Stimulated activated naive CD4-positive, alpha-beta T cell (primary cell): Measurements from ENCODE around the gene IRGC.
"Not testable (repeated sequence)": the region's sequence is repeated elsewhere in the genome, so short reads cannot be mapped to it uniquely, and the experiment has no call there.

Source experiments
- DNase-seq, 6 experiments: peaks; one replicate each; lab custom pipeline; 2025; lab: John Stamatoyannopoulos, UW

Gene IRGC

DNA sequence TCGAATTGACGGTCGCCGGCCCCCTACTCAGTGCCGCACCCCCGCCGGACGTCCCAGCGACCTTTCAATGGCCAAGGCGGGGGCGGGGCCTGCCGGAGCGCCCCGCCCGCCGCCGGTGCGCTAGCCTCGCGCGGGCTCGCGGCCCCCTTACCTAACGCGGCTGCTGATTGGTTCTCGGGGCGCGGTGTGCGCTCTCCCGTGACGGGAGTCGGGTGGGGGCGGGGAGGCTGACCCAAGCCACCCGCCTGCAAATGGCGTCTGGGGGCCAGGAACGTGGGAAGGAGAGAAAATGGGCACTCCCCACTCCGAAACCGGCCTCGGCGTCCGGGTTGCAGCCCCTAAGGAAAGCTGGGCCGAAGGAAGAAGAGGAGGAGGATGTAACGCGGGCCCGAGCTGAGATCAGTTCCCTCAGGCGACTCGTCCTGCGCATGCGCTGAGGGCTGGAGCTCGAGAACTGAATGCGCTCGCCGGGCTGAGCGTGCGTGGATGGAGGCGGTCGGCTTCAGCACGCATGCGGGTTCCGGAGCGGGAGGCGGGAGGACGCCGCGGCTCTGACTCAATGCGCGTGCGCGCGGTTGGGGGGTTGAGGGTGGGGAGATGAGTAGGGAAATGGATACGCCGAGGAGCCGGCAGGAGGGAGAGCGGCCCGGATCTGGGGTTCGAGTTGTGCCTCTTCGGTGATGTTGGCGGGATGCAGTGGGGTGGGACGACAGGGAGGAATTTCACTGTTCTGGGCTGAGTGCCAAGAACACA, 38.8 kb downstream of the IRGC start, which contains the start of gene SMG9:
Gene SMG9, minus strand, starts transcription at position 460 of the 753 bp plus-strand sequence. CDS start 4,221 bp downstream, outside the sequence.
- peak; percentile 95 to 99 (median 98) for DNase-seq

DNA sequence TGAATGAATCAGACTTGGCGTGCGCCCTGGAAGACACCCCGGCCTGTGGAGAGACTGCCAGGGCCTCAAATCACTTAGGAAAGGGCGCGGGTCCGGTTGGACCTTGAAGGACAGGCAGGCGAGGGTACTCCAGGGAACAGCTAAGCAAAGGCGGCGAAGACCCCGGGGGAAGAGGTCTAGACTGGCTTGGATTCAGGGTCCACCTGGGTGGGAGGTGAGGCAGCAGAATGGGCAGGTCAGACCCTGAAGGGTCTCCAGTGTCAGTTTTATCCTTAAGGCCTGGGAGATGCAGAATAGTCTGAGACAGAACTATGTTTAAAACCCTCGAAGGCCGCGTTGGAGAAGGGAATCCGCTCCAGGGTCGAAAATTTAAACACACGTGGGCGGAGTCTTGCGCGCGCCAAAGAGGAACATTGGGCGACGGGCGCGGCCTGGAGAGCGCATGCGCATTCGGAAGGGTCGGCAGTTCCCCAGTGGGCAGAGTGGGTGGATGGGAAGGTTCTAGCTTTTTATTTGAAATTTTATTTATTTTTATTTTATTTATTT, 39.5 kb downstream of the IRGC start:
- peak; percentile 46 to 83 (median 68) for DNase-seq

- no peak for DNase-seq
Measured at GRCh38 chr19:43759515-43759914, 43.6 kb downstream of the IRGC start.

GRCh38 chr19:43760941-43761340, 45.1 kb downstream of the IRGC start:
- DNase-seq: no peak

- no peak for DNase-seq
Measured at GRCh38 chr19:43762814-43763213, 46.9 kb downstream of the IRGC start.

GRCh38 chr19:43763473-43763939, 47.6 kb downstream of the IRGC start:
- no peak for DNase-seq

DNA sequence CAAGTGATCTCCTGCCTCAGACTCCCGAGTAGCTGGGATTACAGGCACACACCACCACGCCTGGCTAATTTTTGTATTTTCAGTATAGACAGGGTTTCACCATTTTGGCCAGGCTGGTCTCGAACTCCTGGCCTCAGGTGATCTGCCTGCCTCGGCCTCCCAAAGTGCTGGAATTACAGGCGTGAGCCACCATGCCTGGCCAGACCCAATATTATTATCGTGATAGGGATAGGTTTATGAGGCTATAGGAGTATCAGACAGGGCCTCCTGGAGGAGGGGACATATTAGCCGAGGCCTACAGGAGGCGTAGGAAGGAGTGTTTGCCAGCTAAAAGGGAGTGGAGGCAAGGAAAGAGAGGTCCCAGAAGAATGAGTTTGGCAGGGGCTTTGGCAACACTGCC, 48.8 kb downstream of the IRGC start:
- not testable (repeated sequence) for DNase-seq

GRCh38 chr19:43765109-43765876, 49.4 kb downstream of the IRGC start:
- DNase-seq: peak in 4 of 6 experiments; percentile 19 to 45 (median 32)

DNA sequence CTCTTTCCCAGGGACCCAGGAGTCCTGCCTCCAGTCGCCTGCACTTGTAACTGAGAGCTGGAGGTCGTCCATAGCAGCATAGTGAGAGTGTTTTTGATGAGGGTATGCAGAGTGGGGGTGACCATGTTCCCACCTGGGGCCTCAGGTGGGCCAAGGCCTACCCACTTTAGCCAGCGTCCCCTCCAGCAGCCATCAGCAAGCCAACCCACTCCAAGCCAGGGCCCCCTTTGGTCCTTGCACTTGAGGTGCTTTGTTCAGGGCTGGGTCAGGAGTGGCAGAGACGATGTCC, 50.8 kb downstream of the IRGC start:
- no peak for DNase-seq

GRCh38 chr19:43767316-43767715, 51.4 kb downstream of the IRGC start:
- DNase-seq: no peak

DNA sequence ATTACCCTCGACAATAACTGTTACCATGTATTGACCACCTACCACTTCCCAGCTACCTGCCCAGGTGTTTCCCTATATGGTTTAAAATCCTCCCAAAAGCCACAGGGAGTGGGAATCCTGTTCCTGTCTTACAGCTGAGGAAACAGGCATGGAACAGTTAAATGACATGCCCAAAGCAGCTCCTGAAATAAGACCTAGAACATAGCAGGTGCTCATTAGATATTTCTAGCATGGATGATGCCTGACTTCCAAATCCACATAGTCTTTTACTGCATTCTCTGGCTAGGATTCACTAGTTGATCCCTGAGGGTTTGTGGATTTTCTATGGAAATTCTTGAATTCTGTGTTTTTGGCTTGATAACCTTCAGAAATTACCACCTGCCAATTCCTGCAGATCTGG, 51.9 kb downstream of the IRGC start:
- no peak for DNase-seq

GRCh38 chr19:43768273-43769050, 52.6 kb downstream of the IRGC start:
- DNase-seq: no peak

- no peak for DNase-seq
Measured at GRCh38 chr19:43769256-43769655, 53.4 kb downstream of the IRGC start.
